HG02870 (cell line): ENCODE measurements around the gene KMO.

Source experiments
- ATAC-seq: cut with Tn5 transposase; IDR thresholded peaks from one replicate; pipeline ENCODE4 v1.9.1; 2021; ENCODE audit warnings: mild to moderate bottlenecking, moderate library complexity; ENCODE audit not compliant: unreplicated experiment

Gene KMO

GRCh38 chr1:241536304-241536703, 4.1 kb downstream of the KMO start:
- no peak for ATAC-seq

- no peak for ATAC-seq
These were observed 4.8 kb downstream of the KMO start for GRCh38 chr1:241536969-241537368.

DNA sequence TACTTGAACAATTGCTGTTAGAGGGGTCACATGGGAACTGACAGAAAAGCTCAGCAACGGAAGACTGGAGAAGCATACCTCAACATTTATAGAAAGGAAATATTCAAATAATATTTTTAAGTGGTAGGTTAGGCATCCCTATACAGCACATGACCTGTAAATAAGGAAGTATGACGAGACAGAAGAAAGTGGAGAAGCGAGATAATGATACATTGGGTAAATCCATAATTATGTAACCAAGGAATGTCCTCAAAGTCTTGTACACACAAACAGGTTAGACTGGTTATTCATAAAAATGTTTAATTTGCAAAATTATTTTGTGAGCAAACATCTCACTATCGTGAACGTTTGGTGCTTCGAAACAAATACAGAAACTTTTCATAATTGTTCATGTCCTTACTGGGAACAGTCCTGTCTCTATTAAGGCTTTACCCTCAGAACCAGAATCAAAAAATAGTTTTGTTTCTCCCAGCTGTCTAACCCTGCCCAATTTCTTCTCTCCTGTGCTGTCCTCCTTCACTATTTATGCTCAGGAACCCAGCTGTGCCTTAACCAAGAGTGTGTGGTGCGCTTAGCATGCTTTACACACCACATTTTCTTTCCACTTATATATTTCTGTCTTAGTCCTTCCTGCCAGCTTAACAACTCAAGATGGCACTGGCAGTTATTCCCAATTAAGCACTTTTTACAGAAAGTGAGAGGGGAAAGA, 10.2 kb downstream of the KMO start:
- peak; percentile 57 for ATAC-seq

- no peak for ATAC-seq
These were observed 15.8 kb downstream of the KMO start for GRCh38 chr1:241548008-241548407.

DNA sequence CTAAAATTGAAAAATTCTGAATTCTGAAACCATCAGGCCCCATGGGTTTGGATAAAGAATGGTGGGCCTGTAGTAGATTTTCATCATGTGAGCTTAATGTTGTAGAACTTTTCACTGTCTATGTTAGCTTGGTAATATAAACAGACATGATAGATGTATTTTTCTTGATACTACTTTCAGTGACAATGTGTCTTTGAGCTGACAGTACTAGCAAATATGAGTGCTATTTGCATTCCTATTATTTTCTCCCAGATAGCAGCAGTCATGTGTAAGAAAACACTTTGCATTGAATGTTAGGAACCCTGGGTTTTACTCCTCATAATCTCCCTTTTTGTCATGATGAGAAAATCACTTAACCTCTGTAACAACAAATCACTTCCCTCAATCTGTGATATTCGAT, 18.1 kb downstream of the KMO start:
- no peak for ATAC-seq

DNA sequence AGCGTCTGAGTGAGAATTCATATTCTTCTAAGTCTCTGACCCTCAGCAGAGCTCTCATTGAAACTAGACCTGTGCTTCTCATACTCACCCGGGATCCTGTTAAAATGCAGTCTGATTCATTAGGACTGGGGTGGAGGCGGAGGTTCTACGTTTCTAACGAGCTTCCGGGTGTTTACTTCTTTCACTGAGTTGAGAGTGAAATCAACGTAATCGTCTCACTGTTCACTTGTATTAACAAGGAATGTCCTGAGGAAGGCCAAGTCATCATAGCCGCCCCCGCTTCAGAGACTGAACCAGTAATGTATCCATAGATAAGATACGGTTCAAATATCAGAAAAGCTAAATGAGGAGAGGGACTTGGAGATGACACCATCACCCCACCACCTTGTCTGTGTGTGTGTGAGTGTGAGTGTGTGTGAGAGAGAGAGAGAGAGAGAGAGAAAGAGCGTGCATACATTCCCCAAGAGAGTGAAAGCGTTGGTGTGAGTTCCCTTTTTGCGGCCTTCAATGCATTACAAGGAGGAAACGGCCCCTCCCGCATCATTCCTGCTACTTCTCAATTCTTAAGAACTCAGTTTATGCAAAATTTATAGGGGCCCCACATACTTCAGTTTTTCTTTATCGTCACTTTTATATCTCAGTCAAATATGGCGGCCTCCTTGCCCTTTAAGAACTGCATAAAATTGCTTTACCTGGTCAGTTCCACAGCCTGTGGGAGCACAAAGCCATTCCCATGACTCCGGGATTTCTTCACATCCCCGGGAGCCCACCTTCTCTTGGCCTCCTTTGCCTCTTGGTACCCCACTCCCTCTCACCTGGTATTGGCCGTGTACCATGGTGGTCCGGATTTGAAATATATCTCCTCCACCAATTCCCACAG, 19.8 kb downstream of the KMO start:
- ATAC-seq = peak; percentile 86

GRCh38 chr1:241553886-241554592, 21.9 kb downstream of the KMO start:
- ATAC-seq = no peak

- no peak for ATAC-seq
These were observed 23.3 kb downstream of the KMO start for GRCh38 chr1:241555526-241555925.

DNA sequence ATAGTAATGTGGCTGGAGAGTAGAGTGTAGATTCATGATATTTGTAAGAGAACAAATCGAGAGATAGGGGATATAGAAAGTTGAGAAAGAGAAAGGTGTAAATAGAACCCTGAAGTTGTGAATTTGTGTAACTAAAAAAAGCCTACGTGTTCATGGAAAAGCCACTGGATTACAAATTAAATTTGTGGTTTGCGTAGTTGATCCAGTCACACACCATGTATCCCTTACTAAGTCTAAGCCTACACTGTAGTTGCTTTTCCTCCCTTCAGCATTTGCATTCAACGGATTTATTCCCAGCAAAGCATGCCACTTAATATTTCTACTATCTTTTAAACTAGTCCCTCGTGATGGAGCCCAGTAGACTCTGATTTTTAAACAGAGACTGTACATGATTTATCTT, 24.9 kb downstream of the KMO start:
- no peak for ATAC-seq

DNA sequence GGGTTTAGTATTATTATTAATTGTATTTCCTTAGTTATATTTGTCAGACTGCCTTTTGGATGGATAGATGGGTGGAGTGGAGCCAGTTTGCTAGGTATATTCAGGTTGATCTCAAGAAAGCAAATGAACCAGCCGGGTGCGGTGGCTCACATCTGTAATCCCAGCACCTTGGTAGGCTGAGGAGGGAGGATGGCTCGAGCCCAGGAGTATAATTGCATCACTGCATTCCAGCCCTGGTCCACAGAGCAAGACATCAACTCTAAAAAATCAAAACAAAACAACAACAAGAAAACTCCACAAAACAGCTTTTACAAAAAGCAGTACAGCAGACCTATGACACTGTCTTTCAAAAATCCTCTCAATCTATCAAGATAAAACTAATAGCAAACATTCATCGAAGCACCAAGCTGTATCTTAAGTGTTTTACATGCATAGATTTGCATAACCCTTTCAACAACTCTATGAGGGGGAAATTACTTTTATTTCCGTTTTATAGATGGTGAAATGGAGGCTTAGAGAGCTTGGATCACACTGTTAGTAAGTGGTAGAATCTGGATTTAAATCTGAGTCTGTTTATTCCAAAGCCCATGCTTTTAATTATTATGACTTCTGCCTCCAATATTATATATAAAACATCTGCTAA, 25.5 kb downstream of the KMO start:
- no peak for ATAC-seq

GRCh38 chr1:241560146-241560848, 28.1 kb downstream of the KMO start:
- no peak for ATAC-seq

DNA sequence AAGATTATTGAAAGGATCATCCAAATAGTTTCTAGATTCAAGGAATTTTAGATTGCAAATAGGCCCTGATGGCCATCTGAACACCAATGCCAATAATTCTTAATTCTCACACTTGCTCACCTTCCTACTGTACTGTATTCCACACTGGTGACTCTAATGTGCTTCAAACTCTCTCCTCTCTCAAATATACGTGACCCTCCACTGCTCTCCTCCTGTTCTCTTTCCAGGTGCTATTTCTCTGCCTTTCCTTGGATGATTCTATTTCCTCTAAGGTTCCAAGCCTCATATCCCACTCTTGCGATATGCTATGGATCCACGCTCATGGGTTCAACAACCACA, 28.6 kb downstream of the KMO start:
- no peak for ATAC-seq

- no peak for ATAC-seq
These were observed 37.7 kb downstream of the KMO start for GRCh38 chr1:241569848-241570247.

- no peak for ATAC-seq
These were observed 42.0 kb downstream of the KMO start for GRCh38 chr1:241574154-241574553.

DNA sequence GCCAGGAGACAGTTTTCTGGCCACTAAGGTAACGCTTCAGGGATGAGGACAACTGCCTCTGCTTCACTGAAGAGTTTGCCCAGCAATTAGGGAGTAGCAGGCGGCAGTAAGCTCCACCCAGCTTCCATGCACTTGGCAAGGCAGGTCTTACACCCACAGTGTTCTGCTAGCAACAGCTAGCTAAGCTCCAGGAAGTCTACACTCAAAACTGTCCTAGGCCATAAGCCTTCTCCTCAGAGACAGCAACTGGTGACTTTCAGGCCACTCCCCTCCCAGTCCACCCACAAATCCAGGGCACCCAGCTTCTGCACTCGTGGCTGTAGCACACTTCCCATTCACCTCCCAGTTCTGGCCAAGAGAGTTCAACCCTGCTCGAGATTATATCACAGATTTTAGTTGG, 47.3 kb downstream of the KMO start:
- no peak for ATAC-seq

GRCh38 chr1:241582921-241583321, 50.7 kb downstream of the KMO start:
- ATAC-seq = no peak

DNA sequence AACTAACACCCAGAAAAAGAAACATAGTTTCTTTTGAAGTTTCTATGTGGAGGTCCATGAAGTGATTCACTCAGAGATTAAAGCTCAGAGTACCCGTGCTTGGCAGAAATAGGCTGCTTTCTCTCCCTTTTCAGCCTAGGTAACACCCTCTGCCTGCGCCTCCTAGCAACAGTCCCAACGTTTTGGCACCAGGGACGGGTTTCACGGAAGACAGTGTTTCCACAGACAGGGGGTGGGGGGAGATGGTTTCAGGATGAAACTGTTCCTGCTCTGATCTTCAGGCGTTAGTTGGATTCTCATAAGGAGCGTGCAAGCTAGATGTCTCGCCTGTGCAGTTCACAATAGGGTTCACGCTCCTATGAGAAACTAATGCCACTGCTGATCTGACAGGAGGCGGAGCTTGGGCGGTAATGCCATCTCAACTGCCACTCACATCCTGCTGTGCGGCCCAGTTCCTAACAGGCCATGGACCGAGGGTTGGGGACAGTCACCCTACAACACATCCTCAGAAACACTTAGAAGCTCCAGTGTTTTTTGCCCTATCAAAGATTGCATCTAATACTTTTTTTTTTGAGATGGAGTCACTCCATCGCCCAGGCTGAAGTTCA, 54.8 kb downstream of the KMO start:
- ATAC-seq = no peak

DNA sequence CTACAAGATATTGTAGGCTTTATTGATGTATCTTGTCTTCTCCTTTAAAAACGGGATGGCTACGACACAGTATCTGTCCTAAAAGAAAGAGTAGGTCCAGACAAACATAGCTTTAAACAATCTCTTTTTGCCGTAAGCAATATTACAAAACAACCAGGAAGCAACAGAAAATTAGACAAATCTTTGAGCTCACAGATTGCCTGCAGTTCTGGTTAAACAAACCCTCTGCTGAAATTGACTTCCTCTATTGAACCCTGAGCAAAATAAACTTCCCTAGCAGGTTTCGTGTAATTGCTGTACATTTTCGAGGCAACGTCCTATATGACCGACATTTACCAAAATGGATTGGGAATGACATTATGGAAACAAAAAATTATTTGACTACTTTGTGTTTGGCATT, 57.3 kb downstream of the KMO start:
- no peak for ATAC-seq

GRCh38 chr1:241590719-241591118, 58.5 kb downstream of the KMO start:
- no peak for ATAC-seq

- no peak for ATAC-seq
These were observed 59.1 kb downstream of the KMO start for GRCh38 chr1:241591317-241591716.
